Suprapubic skin (tissue), 4 donors: ENCODE measurements around the gene TCF15.

Experiments
- CTCF ChIP-seq, 2 donors: fragments of 200-600 bp in 1 of 2; fragments of 450-650 bp in 1 of 2; sonication (generic) in 1 of 2; IDR thresholded peaks; one replicate each; pipeline ENCODE4 v1.5.1; 2016 to 2019; ENCODE audit warnings: antibody characterized with exemption in 2 of 2, mild to moderate bottlenecking in 1 of 2, moderate library complexity in 1 of 2
- POLR2A ChIP-seq, 2 donors: fragments of 450-650 bp; IDR thresholded peaks; one replicate each; pipeline ENCODE4 v1.6.1; 2017; ENCODE audit warnings: antibody characterized with exemption in 2 of 2, mild to moderate bottlenecking in 2 of 2, moderate library complexity in 2 of 2
- POLR2AphosphoS5 ChIP-seq, 3 donors: sonication (generic); formaldehyde crosslinking; IDR thresholded peaks; one replicate each; pipeline ENCODE4 v1.6.1; 2017; ENCODE audit warnings: antibody characterized with exemption in 3 of 3

GRCh38 chr20:650281-650680 lies 40.2 kb upstream of the TCF15 start:
- TF ChIP-seq POLR2A (IDR thresholded peaks at IDR 0.05): no peak
- no peak for TF ChIP-seq CTCF (IDR thresholded peaks at IDR 0.05)
- TF ChIP-seq POLR2AphosphoS5 (IDR thresholded peaks at IDR 0.05): no peak
